Stimulated activated CD8-positive, alpha-beta memory T cell treated with anti-CD3 and anti-CD28 coated beads, Interleukin-12 subunit alpha, Interleukin-12 subunit beta, amount 100 ng/mL, for 4 hours (primary cell): ENCODE measurements around the gene GPR61.

Experiments
- DNase-seq: peaks from one replicate; pipeline ENCODE4 v3.0.0-alpha.2; 2020; ENCODE audit warnings: low read depth

Gene GPR61

DNA sequence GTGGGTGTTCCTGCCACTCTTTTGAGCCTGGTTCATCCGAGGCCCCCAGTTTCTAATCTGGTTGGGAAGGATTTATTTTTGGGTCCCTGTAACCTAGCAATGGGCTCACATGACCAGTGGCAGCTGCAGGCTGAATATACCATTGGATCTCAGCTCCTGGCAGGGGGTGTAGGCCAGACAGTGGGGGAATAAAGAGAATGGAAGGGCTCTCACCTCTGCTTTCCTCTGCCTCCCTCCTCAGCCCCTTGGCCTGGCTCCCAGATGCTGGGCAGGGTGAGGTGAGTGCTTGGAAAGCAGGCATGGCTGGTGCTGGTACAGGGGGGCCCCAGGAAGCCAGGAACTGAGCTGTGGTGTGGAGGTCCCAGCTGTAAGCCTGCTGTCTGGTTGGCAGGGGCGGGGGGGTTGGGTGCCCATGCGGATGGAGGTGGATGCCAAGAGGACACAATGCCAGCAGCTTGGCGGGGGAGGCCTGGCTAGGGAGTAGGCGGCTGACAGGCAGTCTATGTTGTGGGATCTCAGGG is 3.6 kb upstream of the GPR61 start:
- no peak for DNase-seq

DNA sequence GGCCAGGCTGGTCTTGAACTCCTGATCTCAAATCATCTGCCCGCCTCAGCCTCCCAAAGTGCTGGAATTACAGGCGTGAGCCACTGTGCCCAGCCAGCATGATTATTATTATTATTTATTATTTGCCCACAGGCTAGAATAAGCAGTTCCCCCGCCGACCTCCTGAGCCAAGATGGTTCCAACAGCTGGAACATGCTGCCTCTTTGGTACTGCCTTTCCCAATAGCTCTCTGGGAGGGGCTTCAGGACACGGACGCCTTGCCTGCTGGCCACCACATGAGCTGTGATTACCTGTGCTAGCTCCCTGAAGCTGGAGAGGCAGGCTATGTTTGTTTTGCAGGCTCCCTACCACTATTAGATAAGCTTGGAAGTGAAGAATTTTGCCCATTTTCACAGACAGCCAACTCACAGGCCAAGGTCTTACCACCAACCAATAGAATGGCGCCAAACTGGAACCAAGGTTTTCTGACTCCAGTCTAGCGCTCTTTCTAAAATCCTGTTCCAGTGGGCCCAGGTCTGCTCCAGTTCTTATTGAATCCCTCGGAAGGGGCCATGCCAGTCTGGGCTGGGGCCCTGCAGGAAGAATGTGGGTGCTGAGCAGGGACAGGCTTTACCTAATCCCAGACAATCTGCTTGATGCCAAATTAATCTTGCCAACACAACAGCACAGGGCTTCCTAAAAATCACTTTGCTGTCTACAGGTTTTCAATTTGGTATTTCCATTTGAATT is 2.1 kb upstream of the GPR61 start:
- no peak for DNase-seq

DNA sequence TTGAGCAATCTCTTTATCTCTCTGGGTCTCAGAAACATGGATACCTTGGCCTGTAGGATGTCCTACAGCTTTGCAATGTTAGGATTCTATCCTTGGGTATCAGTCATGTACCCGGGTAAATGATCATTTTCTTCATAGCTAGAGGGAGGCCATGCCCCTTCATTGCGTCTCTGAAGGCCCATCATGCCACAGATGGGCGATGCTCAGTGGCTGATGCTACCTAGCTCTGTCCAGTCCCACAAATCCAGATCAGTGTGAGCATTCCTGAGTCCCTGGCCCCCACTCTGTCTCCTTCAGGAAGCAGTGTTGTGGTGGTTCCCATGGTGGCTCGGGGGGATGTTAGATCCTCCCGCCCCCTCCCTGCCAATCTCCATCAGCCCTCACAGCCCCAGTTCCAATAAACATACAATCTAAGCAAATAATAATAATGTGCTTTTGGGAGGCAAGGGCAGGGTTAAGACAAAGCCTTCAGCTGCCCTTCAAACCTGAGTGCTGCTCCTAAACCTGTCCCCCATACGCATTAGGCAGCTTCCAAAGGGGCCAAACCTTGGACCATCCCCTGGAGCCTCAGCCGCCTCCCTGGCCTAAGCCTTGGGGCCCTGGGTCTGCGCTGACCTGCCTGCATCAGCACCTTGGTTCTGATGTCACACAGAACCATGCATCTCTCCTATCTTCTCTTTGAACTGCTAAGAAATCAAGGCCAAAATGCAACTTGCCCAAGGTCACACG is 681 bp upstream of the GPR61 start:
- DNase-seq = no peak

DNA sequence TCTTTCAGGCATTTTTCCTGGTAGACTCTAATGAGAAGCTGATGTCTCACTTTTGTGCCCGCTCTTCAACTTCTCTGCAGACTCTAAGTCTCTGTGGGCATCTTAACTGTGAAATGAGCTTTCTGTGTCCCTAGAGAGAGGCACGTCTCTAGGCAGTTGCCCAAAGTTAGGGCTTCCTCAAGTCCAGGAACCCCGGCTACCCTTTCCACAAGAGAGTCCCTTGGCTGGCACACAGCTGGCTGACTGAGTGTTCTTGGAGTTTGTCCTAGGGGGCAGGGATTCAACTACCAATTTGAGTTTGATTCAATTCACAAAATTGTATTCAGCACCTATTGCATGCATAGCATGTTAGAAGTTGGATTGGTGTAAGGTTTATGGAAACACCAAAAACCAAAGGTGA is 1.4 kb downstream of the GPR61 start:
- no peak for DNase-seq

DNA sequence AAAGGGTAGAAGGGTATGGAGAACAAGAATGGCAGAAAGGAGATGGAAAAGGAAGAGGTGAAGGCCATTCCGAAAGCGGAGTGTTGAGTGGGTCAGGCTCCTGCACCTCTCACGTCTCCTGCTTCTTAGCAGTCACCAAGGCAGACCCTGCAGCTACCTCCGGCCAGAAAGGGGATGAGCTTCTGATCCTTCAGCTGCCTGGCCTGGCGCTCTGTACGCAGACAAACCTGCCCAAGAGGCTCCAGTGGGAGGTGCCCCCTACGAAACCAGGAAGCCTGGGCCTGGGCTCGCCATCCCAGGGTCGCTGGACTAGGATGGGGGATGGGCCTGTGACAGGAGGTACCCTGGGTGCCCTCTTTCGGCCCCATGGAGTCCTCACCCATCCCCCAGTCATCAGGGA is 3.0 kb downstream of the GPR61 start:
- no peak for DNase-seq

DNA sequence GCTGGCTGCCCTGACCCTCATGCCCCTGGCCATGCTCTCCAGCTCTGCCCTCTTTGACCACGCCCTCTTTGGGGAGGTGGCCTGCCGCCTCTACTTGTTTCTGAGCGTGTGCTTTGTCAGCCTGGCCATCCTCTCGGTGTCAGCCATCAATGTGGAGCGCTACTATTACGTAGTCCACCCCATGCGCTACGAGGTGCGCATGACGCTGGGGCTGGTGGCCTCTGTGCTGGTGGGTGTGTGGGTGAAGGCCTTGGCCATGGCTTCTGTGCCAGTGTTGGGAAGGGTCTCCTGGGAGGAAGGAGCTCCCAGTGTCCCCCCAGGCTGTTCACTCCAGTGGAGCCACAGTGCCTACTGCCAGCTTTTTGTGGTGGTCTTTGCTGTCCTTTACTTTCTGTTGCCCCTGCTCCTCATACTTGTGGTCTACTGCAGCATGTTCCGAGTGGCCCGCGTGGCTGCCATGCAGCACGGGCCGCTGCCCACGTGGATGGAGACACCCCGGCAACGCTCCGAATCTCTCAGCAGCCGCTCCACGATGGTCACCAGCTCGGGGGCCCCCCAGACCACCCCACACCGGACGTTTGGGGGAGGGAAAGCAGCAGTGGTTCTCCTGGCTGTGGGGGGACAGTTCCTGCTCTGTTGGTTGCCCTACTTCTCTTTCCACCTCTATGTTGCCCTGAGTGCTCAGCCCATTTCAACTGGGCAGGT is 3.8 kb downstream of the GPR61 start:
- DNase-seq = no peak

DNA sequence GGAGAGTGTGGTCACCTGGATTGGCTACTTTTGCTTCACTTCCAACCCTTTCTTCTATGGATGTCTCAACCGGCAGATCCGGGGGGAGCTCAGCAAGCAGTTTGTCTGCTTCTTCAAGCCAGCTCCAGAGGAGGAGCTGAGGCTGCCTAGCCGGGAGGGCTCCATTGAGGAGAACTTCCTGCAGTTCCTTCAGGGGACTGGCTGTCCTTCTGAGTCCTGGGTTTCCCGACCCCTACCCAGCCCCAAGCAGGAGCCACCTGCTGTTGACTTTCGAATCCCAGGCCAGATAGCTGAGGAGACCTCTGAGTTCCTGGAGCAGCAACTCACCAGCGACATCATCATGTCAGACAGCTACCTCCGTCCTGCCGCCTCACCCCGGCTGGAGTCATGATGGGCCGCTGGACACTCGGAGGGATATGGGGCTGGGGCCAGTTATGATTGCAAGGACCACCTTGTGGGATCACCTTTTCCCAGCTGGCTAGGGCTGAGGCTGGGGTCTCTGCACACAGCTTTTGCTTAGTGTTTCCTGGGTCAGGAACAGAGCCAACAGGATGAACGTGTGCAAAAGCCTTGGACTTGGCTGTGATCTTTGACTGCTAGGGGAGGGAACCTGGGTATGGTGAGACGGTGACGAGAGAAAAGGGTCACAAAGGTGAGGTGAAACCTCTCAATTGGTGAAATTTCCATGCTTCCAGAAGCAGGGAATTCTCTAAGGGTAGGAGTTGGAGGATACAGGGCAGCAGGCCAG is 4.5 kb downstream of the GPR61 start:
- DNase-seq = no peak

DNA sequence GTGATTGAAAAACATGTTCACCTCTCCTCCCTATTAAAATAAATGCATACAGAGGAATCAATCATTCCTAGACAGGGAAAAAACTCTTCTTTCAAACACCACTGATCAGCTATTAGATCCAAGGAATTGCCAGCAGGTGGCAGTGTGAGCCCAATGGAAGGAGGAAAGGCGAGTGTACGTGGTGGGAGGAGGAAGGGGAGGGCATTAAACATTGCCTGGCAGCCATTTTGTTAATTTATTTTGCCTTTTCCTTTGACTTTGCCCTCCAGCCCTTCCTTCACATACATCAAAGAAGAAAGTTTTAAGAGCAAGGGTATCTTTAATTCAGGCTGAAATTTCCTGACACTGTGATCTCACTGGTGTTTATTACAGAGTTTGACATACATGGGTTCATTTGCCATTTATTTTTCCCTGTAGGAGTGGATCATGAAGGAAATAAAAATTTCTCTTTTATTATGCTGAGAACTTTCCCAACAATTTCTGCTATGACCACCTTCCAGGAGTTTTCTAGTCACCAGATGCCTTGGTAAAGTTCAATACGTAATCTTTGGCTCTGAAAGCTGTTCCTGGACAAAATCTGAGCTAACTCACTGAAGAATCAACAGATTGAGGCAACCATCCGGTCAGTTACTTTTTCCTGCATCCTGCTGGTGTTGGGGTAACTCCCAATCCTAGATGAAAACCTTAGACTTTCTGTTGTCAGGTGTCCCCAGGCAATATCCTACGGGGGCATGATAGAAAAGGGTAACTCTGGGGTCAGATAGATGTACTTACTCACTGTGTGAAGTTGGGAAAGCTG is 6.8 kb downstream of the GPR61 start:
- DNase-seq = peak; percentile 69

DNA sequence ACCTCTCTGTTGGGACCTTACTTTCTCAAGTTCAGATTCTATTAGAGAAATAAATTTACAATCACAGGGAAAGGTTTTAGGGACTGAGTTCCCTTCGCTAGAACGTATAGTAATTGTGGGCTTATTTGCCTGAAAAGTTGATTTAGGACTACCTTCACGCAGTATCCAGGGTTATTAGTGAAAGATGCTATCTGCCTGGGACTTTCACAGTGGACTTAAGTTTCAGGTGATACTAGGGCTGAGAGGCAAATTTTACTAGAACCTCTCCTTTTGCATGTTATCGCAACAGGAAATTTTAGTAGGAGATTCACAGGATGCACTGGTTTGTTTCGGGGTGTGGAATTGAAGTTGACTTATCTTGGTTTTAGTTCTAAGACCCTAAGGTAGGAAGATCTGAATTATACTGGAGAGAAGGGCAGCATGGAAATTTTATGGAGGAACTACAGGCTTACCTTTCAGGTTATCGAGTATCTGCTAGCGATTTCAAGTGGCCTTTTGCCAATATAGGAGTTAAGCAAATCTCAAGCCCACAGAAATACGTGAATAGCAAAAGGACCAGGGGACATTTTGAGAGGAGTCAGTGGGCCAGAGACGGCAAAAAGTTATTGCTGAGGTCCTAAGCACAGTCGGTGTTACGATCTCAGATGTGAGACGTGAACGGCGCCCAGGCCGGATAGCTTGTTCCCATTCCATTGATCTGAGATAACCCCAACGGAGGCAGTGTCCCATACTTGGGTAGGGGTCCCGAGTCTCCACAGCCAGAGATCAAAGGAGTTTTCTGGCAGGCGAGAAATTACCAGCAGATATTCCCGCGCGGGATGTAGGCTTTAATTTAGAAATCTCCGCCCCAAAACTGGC is 8.0 kb downstream of the GPR61 start:
- DNase-seq = no peak

DNA sequence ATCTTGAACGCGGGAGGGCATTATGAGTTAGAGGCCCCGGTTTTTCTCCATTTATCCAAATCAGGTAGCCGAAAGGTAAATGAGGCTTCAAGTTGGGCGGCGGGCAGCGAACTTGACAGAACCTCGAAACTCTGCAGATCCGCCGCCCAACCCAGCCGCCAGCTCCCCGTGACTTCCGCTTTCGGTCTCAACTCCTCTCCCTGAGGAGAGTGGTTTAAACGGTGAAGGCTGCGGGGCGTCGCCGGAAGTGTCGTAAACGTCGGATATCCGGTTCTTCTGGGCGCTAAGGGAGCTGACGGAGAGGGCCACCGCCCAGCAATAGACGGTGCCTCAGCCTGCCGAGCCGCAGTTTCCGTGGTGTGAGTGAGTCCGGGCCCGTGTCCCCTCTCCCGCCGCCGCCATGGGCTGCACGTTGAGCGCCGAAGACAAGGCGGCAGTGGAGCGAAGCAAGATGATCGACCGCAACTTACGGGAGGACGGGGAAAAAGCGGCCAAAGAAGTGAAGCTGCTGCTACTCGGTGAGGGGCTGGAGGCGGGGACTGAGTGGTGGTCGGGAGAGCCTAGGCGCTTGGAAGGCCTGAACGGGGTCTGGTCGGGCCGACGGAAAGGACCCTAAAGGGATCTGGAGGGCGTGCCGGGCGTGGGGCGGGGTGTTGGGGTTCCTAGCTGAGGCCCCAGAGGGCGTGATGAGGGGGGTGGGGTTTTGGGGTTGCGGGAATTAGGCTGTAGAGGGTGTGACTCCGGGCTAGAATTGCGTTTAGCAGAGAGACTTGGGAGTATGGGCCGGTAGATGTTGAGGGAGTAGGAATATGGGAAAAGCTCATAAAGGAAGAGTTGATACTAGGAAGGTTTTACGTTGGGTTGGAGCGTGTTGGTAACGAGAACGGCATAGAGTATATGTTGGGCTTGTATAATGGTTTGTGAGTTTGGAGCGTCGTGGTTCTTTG is 8.9 kb downstream of the GPR61 start, which contains the start of gene GNAI3:
GNAI3 (plus strand) TSS at position 295 of the 947 bp plus-strand sequence; CDS start at position 401, 106 bp downstream.
- peak; percentile 90 for DNase-seq

DNA sequence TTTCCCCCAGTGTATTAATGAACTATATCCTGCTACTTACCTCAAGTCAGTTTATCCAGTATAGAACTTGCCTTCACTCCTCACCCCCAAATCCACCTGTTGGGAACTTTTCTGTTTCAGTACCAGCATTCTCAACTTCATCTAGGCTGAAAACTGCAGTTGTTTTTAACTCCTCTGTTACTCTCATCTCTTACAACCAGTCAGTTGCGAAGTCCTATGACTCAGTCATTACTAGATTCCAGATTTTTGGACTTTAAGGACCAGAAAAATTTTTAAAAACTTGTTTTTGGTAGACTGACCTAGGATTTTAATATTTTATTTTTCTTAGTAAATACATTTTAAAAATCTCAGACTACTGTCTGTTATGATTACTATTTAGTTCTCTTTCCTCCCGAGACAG is 16.9 kb downstream of the GPR61 start:
- no peak for DNase-seq

DNA sequence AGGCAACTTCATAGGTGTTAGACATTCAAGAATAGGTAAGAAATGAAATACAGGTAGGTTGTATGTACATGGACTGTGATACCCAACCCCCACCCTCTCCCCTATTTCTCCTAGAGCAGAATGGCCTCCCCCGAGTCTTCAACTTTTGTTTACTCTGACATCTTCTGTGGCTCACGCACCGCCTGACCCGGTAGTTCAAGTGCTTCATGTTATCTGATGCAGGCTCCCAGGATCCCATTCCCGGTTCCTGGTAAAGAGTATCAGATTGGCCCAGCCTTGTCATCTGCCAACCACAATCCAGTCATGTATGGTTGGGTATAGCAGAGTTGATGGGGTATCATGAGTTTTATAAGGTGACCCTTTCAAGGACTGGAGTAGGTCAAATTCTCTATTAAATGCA is 17.8 kb downstream of the GPR61 start:
- DNase-seq = no peak

DNA sequence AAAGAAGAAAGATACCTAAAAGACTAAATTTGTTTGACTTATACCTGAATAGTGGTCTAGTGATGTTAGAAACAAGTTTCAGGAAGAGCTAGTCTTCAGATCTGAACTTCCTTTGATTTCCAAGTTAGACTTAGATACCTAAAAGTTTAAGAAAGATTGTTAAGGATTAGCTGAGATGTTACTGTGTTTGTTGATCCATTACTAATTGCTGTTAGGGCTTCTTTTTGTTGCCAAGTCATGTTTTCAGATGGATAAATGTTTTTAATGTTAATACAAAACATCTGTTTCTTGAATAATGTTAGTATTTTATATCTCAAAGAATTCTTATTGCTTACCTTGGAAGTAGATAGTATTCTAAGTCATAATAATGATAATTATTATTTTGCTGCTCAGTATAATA is 20.3 kb downstream of the GPR61 start:
- DNase-seq = no peak

DNA sequence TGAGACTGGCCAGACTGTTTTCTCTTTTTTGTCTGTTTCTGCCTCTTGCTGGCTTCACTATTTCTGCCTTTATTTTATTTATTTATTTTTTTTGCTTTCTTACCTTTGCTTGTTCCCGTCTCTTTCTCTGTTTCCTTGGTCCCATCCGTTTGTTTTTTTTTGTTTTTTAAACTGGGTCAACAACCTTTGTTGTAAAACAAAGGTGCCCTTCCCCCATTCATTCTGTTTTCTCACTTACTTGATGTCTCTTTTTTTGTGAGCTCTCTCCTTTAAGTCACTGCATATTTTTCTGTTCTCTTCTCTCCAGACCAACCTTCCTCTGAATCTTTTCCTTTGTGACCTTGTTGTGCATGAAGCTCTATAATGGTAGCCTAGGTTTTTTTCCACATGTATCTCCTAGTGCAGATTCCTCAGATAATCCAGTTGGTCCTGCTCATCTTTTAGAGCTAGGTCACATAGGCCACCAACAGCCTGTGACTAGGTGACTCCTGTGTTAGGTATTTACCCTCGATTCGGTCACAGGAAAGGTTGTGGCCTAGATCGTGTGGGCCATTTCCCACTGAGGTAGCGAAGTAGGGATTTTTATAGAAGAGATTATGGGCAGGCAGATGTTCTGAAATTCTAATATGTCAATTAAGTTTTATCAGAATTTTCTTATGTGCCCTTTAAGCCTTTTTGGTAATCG is 24.7 kb downstream of the GPR61 start:
- DNase-seq = no peak

DNA sequence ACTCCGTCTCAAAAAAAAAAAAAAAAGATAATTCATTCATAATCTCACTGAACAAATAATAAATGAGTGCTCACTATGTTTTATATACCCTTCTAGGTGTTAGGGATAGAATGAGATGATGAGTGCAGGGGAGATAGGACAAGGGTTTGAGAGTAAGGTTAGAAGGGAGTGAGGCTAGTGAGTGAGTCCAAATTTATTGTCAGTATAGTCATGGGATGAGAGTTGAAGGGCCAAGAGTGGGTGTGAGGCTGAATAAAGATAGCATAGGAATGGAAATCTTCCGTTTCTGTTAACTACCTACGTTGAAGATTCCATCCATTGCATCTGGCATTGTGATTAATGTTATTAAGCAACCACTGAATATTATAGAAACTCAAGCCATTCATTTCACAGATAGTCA is 25.6 kb downstream of the GPR61 start:
- DNase-seq = no peak

DNA sequence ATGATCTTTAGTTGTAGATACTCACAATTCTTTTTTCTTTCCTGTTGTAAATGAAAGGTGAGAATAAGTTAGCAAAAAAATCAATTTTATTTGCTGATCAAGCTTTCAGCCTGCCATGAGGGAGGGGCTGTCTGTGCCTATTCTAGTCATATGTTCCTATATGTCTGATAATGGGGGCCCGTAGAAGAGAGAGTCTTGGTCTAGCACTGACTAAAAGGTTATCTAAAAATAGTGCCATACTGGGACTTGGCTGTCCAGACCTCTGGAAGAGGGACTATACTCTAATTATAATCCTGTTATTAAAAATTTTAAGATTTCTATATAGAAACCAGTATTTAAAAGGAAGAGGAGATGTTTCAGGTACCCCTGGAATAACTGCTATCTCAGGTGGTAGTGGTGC is 27.3 kb downstream of the GPR61 start:
- no peak for DNase-seq

DNA sequence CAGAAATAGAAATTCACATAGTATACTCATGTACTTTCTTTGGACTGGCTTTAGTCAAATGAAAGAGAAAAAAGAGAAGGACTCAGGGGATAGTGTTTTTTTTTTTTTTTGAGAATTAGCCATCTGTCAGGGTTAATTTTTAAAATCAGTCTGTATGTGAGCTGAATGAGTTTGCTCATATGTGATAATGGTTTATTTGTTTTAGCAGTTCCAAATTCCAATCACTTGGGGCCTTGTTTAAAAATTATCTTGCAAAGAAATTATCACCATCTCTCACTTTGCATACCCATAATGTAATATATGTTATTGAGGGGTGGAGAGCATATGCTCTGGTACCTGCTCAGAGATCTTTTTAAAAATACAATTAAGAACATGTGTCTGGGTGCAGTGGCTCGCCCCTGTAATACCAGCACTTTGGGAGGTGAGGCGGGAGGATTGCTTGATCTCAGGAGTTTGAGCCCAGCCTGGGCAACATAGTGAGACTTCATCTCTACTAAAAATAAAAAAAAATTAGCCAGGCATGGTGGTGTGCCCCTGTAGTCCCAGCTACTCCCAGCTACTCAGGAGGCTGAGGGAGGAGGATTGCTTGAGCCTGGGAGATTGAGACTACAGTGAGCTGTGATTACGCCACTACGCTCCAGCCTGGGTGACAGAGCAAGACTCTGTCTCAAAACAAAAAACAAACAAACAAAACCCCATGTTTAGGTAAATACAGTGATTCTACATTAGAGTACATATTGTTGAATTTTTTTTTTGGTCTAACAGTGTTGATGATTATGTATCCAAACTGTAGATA is 28.4 kb downstream of the GPR61 start:
- no peak for DNase-seq

DNA sequence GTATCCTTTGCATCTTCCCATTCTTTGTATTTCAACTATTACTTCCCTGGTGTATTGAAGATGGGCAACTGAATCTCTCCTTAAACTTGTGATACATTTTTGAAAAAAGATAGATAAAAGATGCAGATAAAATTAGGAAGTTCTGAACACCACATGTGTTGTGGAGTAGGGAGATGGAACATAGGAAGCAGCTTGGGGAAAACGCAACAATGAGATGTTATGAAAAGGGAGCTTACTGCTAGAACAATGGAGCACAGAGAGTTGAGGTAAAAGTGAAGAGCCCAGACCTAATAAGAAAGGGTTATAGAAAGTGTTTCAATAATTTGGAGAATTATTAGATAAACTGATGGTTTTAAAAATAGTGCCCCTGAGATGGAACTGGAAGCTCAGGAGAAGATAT is 29.7 kb downstream of the GPR61 start:
- no peak for DNase-seq
